Tongue (tissue), 2 donors: Measurements from ENCODE around the gene HIVEP3. TPM values are rescaled to one million over a fixed set of nuclear protein-coding genes. Genes with fewer than 3 reads are reported as not detected.
"Not testable (repeated sequence)": the region's sequence is repeated elsewhere in the genome, so short reads cannot be mapped to it uniquely, and the experiment has no call there.

Experiments used
- DNase-seq: peaks from one replicate; pipeline ENCODE4 v3.0.0-alpha.2; 2015
- total RNA-seq: library from RNA; depleted of rRNA; stranded (reverse); fragments of >200 nt; gene quantifications from one replicate; pipeline ENCODE4 v1.2.3, GENCODE V29; 2014

Gene HIVEP3
- total RNA-seq, 1 donor from 2014 or later = 2.5 TPM

DNA sequence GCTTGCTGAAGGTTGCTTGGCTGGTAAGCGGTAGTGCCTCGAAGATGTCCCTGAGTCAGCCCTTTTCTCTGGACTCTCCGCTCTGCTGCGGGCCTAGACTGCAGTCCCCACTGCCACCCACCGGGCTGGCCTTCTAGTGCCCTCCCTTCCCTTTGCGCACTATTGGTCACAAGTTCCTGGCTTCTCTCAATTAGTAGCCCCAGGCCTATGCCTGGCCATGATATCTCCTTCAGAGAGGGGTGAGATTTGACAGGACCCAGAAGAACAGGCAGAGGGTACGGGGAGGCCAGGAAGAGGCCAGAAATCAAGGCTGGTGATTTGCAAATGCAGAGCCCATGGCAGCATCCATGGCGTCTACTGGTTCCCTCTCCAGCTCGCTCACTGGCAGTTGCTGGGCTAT is 207.7 kb downstream of the HIVEP3 start:
- DNase-seq = no peak

DNA sequence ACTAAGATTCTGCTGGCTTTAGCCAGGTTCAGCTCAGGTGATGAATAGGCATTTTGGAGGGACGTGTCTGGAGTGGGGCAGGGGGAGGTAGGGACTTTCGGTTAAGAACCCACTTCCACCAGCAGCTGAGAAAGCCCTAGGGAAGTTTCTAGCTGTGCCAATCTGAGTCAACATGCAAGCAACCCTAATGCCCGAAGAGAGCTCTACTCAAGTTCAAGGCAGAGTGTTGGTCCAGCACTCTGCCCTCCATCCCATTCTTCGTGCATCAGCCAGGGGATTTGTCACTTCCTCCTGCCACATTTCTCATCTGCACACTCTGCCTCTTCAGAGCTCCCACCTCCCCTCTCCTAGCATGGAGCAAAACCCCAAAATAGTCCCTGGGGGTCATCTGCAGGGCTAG is 208.8 kb downstream of the HIVEP3 start:
- DNase-seq = no peak

DNA sequence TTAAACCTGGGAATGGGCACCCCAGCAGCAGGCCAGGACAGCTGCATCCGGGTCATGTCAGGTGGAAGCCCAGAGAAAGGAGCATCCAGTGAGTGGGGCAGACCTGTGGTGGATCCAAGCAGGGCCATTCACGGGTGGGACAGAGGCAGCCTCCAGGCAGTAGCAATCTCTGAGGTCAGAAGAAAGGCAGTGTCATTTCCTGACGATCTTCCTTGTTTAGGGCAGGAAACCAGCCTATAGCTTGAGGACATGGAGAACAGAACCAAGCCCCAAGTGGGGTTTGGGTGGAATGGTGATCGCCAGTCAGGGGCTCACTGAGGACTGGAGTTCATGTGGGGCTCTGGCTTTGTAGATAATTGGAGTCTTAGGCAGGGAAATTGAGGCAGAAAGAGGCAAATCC is 209.4 kb downstream of the HIVEP3 start:
- DNase-seq = no peak

DNA sequence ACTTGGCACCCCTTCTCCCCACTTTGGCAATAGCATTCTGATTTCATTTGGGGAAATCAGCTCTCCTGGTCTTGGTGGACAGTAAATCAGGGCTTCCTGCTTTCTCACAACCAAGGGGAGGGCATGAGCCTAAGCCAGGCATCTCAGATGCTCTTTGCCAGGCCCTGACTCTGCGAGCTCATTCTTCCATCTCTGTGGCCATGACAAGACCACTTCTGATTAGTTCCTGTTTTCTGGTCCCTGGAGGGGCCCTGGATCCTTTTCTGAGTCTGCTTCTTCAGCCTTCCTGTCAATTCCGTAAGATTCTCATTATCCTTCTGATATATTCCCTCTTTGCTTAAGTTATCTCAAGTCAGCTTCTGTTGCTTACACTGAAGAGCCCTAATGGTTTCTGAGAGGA is 210.4 kb downstream of the HIVEP3 start:
- no peak for DNase-seq

DNA sequence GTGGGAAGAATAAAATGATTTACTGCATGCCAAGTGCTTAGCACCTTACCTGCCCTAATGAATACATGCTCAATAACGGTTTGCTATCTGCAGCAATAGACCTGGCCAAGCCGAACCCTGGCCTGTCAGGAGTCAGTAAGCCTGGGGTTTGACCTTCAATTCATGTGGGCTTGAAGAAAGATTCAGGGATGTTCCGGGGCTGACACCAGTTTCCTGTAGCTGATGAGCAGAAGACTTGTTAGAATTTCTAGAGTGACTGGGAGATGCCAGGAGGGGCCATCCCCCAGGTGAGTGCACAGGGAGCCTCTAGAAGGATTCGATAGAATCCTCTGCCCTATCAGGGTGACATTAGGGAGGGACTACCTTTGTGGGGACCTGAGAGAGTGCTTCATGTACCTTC is 210.9 kb downstream of the HIVEP3 start:
- DNase-seq = no peak

DNA sequence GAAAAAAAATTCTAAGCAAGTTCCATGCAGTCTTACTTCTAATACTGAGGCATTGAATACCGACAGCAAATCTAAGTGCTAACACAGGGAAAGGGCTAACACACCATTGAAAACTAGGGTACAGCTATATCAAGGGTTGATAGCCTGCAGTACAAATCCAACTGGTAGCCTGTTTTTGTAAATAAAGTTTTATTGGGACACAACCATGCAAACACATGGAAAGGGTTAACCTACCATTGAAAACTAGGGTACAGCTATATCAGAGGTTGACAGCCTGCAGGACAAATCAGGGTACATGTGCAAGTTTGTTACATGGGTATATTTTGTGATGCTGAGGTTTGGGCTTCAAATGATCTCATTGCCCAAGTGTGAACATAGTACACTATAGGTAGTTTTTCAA is 212.9 kb downstream of the HIVEP3 start:
- DNase-seq = no peak

DNA sequence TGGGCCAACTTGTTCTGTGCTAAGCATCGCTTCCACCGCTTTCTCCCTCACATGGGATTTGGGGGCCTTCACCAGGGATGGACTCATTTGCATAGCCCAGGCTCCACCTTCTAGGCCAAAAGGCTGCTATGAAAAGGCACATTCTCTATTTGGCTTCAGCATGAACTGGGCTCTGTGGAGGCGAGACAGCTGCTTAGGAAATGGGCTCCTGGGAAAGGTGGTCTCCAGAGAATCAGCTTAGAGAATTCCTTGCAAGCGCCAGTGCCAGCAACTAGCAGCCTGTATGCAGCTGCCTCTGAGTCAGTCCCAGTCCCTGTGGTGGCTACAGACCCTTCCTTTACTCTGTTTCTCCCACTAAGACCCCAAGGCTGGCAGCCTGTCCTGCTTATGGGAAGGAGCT is 214.5 kb downstream of the HIVEP3 start:
- DNase-seq = peak; percentile 51

DNA sequence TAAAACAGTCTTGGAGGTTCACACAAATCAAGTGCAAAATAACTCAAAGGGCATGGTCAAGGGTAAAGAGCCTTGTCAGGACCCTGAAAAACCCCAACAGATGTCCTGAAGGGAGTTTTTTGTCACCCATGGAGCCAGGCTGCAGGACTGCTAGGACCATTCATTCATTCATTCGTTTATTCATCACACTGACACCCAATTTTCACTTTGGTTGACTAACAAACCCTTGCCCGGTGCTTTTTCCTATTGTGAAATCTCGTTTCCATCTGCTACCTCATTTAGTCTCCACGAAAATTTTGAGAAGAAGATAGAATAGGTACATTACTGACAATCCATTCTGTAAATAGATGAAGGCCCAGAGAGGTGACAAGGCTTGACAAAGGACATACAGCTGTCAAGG is 216.0 kb downstream of the HIVEP3 start:
- DNase-seq = no peak

DNA sequence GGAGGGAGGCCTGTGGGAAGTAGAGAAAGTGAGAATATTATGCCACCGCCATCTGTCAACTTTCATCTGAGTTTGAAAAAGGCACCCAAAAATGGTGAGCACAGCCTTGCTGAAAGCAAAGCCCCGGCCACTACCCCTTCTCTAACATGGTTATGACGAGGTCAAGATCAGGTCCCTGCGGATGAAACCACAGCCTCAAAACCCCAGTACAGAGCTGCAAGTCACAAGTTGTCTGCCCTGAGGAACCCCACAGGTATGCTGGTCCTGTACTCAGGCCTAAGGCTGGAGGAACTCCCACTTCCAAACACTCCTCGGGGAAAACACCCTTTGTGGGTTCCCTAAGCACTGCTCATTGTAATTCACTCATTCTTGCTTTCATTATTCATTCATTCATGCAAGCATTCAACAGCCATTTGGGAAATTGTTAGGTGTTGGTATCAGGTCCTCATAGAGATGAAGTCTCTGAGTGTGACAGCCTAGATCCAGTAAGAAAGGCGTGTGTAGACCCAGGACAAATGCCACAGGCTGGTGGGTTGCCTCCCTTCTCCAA is 217.7 kb downstream of the HIVEP3 start:
- DNase-seq = no peak

DNA sequence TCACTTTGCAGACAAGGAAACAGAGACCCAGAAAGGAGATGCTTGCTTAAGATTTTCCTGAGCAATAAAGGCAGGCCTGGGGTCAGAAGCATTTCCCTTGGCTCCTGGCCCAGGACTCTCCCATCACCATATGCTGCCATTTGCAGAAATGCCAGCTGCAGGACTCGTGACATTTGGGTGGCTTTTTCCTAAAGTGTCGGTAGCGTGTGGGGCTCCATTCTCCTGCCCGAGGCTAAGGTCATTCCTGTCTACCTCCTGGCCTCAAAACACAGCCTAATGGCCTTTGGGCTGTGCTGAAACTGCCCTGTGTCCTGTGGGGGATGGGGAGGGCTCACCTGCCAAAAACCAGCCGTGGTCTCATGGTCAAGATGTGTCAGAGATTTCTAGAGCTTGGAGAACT is 218.1 kb downstream of the HIVEP3 start:
- peak; percentile 26 for DNase-seq

DNA sequence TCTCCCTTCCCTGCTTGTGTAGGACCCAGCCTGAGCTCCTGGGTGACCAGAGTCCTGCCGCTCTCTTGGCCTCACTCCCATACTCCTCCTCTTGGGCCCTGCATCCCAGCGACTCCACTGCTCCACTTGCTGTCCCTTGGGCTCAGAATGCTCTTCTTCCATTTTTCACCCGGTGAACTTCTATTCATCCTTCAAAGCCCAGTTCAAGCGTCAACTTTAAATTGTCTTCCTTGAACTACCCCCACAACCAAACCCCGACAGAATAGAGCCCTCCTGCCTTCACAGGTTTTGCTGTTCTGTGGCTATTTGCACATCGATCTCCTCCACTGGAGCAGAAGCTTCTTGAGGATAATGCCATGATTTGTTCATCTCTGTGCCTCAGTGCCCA is 218.9 kb downstream of the HIVEP3 start:
- DNase-seq = no peak

DNA sequence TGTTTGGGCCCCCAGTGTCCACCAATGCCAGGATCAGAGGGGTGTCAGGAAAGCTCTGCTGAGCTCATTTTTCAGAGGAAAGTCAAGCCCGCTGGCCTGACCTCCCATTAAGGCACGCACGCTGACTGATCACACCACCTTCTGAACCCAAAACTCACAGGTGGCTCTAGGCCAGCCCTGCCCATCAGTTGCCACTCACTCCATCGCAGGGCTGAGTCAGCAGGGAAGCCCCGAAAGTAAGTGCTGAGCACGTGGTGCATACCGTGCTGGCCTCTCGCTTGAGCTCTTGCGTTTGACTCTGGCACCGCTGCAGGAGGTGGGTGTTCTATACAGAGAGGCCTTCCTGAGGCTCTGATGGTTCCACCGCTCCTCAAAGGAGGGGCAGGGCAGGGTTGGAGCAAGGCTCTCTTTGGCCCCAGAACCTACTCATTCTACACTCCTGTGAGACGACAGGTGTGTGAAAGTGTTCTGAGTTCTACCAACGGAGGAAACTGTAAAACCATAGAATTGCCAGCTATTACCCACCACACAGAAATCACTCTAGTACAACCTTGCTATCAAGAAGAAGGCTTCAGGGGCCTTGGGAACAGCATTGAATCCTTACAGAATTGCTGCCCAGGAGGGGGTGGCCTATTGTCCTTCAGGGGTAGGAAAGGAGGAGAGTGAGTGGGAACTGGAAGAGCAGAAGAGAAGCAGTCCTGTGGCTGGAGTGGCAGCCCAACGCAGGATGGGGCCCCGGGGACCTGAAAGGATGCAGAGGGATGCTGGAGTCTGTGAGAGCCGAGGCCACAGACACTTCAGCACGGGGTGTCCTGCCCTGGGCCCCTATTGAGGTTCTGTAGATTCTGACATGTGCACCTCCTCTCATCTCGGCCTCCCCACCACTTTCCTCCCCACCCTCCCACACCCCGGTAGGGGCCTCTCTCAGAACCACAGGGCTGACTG is 219.5 kb downstream of the HIVEP3 start:
- no peak for DNase-seq

DNA sequence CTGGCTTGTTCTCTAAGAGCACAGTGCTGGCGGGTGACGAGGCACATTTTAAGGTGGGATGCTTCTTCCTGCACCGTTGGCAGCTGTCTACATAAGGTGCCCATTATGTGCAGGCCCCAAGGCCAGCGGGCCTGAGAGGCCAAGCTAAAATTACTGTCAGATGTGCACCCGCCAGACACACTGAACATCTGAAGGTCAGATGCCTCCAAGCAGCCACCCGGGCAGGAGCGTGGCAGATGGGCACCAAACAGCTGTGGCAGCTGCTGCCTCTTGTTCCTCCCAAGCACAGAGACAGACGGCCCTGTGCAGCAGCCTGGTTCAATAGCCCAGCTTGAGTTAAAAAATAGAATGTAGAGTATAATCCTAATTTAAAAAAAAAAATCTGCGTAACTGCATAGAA is 222.3 kb downstream of the HIVEP3 start:
- peak; percentile 89 for DNase-seq

DNA sequence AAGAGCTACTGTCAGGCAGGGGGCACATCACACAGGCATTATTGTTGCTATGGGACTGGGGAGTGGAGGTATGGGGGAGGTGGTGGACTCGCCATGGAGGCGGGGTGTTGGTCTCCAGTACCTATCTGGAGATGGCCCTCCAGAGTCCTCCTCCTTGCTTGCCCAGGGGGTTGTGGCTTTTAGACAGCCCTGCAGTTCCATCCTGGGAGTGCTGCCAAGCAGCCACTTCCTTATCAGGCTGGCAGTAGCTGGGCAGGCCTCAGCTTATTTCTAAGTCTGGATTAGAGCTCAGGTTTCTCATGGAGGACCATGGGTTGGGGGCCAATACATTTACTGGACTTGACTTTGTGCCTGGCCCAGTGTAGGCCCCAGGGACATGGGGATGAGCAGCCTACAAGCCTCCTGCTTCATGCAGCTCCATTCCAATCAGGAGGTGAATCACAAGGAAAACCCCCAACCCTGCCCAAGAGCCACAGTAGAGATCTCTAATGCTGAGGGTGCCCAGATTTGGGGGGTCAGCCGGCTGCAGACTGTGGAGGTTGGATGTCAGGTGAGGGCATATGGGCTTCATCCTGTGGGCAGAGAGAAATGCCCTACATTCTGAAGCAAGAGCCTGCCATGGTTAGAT is 223.5 kb downstream of the HIVEP3 start:
- DNase-seq = peak; percentile 53

DNA sequence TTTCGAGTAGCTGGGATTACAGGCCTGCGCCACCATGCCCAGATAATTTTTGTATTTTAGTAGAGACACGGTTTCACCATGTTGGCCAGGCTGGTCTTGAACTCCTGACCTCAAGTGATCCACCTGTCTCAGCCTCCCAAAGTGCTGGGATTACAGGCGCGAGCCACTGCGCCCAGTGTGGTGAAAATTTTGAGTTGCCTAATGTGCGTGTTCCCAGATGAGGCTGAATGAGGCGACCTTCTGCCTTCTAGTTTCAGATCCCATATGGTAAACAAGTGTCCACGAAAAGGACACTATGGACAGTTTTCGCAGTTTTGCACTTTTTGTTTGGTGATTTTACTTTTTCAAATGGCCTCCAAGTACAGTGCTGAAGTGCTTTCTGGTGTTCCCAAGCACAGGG is 226.8 kb downstream of the HIVEP3 start:
- DNase-seq = not testable (repeated sequence)

DNA sequence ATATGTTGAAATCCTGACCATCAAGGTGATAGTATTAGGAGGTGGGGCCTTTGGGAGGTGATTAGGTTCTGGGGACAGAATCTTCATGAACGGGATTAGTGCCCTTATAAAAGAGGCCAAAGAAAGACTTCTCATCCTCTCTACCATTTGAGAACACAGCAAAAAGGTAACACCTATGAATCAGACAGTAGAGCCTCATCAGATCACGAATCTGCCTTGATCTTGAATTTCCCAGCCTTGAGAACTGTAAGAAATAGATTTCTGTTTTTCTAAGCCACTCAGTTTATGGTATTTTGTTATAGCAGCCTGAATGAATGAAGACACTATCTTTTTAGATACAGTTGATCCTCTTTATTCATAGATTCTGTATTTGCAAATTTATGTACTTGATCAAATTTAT is 227.3 kb downstream of the HIVEP3 start:
- DNase-seq = no peak

DNA sequence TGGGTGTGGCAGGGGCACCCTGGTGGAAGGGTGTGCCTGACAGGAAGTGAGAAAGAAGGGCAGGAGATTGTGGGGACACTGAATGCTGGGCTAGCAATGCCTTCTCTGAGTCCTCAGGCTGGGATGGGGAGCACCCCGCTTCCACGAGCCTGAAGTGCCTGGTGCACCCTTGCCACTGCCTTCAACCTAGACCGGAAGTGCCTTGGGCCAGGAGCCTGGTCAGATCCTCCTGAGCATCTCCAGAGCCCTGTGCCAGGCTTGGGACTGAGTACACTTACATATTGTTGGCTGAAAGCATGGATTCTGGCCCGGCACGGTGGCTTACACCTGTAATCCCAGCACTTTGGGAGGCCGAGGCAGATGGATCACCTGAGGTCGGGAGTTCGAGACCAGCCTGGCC is 228.4 kb downstream of the HIVEP3 start:
- DNase-seq = no peak

DNA sequence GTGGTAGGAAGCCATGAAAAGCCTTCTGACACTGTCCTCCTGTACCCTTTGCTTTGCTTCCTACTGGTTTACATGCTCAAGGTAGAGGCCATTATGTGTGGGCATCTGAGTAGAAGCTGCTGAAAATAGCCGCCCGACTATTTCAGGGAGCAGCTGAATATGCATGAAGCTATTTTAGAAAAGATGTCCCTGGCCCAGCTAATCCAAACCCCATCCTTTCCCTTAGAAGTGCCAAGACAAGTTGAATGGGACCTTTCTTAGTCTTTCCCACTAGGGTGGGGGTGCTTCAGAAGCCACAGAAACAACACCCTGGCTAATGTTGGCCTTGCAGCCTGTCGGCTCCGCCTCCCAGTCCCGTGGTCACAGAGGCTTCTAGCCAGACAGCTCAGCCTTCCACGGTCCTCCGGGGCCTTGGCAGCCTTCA is 229.2 kb downstream of the HIVEP3 start:
- DNase-seq = no peak

DNA sequence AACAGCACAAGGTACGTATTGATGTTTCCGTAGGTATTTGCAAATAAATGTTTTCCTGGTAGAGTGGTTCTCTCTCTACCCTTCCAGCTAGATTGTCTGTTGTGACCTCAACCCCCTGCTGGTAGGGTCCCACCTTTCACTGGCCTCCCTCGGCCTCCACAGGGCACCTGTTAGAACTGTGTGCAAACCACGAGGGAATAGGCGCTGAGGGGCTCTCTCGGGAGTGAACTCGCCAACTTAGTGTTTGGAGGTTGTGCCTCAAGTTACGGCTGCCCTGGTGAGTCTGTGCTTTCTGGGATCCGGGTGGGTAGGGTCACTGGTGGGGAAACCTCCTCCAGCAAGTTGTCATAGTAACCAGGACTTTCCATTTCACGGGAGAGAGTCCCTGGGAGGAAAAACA is 229.6 kb downstream of the HIVEP3 start:
- DNase-seq = no peak

DNA sequence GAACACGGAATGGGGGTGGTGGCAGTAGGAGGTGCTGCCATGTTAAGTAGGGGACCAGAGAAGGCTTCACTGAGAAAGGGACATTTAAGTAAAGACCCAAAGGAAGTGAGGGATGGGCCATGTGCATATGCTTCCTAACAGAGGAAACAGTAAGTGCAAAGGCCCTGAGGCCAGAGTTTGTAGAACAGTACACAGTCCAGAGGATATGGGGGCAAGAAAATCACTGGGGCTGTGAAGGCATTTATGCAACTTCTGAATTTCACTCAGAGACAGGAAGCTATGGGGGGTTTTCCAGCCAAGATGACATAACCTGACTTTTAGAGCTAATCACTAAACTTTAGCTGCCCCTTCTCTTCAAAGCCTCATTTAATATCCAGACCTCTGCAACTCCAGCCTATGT is 231.7 kb downstream of the HIVEP3 start:
- DNase-seq = no peak

DNA sequence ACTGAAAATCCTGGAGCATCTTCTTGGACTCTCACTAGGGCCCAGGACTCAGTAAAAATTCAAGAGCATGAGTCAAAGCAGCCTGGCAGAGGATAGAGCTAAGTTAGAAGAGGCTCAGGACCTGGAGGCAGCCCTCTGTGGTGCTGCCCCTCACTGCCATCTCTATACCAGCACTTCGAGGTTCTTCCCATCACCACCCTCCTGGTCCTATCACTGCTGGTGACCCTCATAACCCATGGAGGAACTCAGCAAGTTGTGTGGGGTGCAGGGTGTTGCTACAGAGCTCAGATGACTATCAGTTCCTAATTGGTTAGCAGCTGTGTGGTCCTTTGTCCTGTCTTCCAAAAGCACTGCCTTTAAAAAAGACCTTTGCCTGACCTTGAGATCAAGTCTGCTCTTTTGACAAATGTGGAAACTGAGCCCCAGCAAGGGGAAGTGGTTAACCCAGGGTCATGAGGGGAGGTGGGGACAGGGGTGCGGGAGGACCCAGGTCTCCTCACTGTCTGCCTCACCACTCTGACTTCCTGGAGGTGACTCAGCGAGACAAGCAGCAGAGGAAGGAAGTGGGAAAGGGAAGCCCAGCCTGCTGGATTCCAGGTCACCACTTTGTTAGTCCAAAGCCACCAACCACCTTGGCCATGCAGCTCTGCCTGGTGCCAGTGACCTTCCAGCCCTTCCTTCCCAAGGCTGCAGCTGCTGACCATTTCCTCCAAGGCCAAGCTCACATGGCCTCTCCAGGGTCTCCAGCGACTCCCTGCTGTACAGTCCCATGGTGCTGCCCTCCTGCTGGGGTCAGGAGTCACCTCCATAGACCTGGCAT is 234.8 kb downstream of the HIVEP3 start:
- no peak for DNase-seq

DNA sequence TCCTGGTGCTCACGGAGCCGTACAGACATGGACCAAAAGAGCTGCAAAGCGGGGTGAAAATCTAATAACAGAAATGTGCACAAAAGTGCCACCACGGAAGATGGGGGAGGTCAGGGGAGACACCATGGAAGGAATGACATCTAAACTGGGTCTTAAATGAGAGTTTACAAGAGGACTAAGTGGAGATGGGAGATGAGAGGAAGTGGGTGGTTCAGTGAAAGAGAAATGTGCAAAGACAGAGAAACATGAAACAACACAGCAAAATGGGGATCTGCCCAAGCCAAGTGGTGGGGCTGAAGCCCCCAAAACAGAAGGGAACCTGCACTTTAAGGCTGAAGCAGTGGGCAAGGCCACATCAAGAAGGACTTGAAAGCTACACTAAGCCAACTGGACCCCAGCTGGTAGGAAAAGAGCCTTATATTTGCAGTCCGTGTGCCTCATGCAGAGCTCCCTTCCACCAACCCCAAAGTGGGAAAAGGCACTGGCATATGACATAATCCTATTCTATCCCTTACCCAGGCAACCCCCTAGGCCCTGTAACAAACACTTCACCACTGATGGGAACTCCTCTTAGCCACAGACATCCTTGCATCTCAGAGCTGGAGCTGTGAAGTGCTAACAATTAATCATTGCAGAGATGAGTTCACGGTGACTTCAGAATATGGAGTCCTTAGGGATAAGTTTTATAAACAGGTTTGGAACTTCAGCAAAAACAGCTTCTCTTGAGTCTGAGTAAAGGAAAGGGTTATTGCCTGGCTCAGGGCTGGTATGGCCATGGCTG is 235.7 kb downstream of the HIVEP3 start:
- no peak for DNase-seq
